Kidney (tissue), 14 donors: ENCODE measurements around the gene REEP1. TPM values are rescaled to one million over a fixed set of nuclear protein-coding genes. Genes with fewer than 3 reads are reported as not detected.
"Not testable (repeated sequence)": the region's sequence is repeated elsewhere in the genome, so short reads cannot be mapped to it uniquely, and the experiment has no call there.

Source experiments
- DNase-seq, 5 donors: peaks; one replicate each; pipeline ENCODE4 v3.0.0-alpha.2; 2013 to 2020
- FAIRE-seq: peaks from 2 replicates; lab custom pipeline; 2012; peaks lifted over from hg19 to GRCh38; lab: Jason Lieb, UNC
- H3K27ac ChIP-seq, 2 donors: one replicate each; pipeline ENCODE4 v1.7.0; 2013; ENCODE audit warnings: low read depth in 2 of 2, low read length in 2 of 2, inconsistent platforms in 1 of 2
- H3K27me3 ChIP-seq: one replicate; pipeline ENCODE4 v1.7.1; 2013; ENCODE audit warnings: low read length, inconsistent platforms; ENCODE audit not compliant: control insufficient read depth, insufficient read depth
- H3K36me3 ChIP-seq, 3 donors: one replicate each; pipeline versions ENCODE4 v1.7.0 to v1.7.1; 2013; ENCODE audit warnings: low read length in 3 of 3, control low read depth in 1 of 3, inconsistent platforms in 1 of 3; ENCODE audit not compliant: insufficient read depth in 3 of 3, control insufficient read depth in 2 of 3
- H3K4me1 ChIP-seq, 3 donors: one replicate each; pipeline versions ENCODE4 v1.7.0 to v1.7.1; 2013; ENCODE audit warnings: low read length in 3 of 3, inconsistent platforms in 1 of 3, low read depth in 1 of 3; ENCODE audit not compliant: control insufficient read depth in 2 of 3, insufficient read depth in 2 of 3
- H3K4me3 ChIP-seq, 3 donors: one replicate each; pipeline versions ENCODE4 v1.7.0 to v1.8.1; 2013; ENCODE audit warnings: low read length in 3 of 3, control low read depth in 1 of 3, inconsistent platforms in 1 of 3
- H3K9ac ChIP-seq, 3 donors: one replicate each; pipeline versions ENCODE4 v1.7.0 to v1.7.1; 2013; ENCODE audit warnings: low read length in 3 of 3, control low read depth in 1 of 3, inconsistent platforms in 1 of 3
- H3K9me3 ChIP-seq, 3 donors: one replicate each; pipeline versions ENCODE4 v1.7.0 to v1.7.1; 2013; ENCODE audit warnings: low read length in 3 of 3, control low read depth in 1 of 3, inconsistent platforms in 1 of 3; ENCODE audit not compliant: control insufficient read depth in 2 of 3, insufficient read depth in 1 of 3
- CTCF ChIP-seq: IDR thresholded peaks from 3 replicates; pipeline ENCODE4 v1.5.1; 2012; ENCODE audit warnings: mild to moderate bottlenecking, moderate library complexity, borderline replicate concordance; ENCODE audit not compliant: insufficient read depth; ENCODE audit errors: extremely low read depth
- intact Hi-C: fragments of 100-400 bp; cut with DNase I; formaldehyde crosslinking; loops from one replicate; pipeline ENCODE4 v1.11.1; 2022
- polyA plus RNA-seq: library from polyadenylated mRNA; stranded (reverse); fragments of 350-450 nt; fragmentation: Illumina TruSeq; extraction: RNeasy Lipid Tissue Mini Kit (QIAGEN cat#74804); gene quantifications from one replicate; pipeline ENCODE4 v1.2.3, GENCODE V29; 2014; ENCODE audit warnings: low read depth, low replicate concordance; ENCODE audit not compliant: insufficient read depth
- total RNA-seq: library from RNA; stranded (reverse); fragmentation: NEBNext Ultra II Directional; extraction: Animal tissue kit (Norgen Biotek cat#: 25700); gene quantifications from one replicate; pipeline ENCODE4 v1.2.1, GENCODE V29; 2021
- donor health status: control.
- donor health status: control.
- donor health status: control.
- donor health status: control.
- donor health status: control.
- donor health status: DM: yes; HTN: yes; CAD: no.
- donor health status: Normal renal cell carcinoma (clear cell type).

REEP1 gene
- total and polyA plus RNA-seq, 2 donors from 2014 or later, result 3.3 to 4.3 TPM

GRCh38 chr2:86202702-86203101 is 134.7 kb downstream of the REEP1 start:
- no peak for DNase-seq
- FAIRE-seq, result no peak
- H3K27me3 ChIP-seq, result no peaks in the 10 kb centered on the region
- intact Hi-C loops, result no loop called here
- peaks cover 3 to 12% (median 7%) of the 10 kb centered on the region in 3 donors for H3K36me3 ChIP-seq
- H3K27ac ChIP-seq, result no peak overlapping the region
- no peak for TF ChIP-seq CTCF
- H3K4me3 ChIP-seq, result no peak overlapping the region
- H3K4me1 ChIP-seq, result no peaks in the 10 kb centered on the region
- no peak overlapping the region for H3K9ac ChIP-seq
- H3K9me3 ChIP-seq, result no peaks in the 10 kb centered on the region

- H3K9ac ChIP-seq, result no peak overlapping the region
- no peaks in the 10 kb centered on the region for H3K9me3 ChIP-seq
- H3K27ac ChIP-seq, result no peak overlapping the region
- intact Hi-C loops, result no loop called here
- DNase-seq, result no peak
- peaks cover 3 to 9% (median 5%) of the 10 kb centered on the region in 3 donors for H3K36me3 ChIP-seq
- no peaks in the 10 kb centered on the region for H3K27me3 ChIP-seq
- H3K4me3 ChIP-seq, result no peak overlapping the region
- H3K4me1 ChIP-seq, result no peaks in the 10 kb centered on the region
- TF ChIP-seq CTCF, result no peak
- FAIRE-seq, result no peak
Observed at GRCh38 chr2:86202336-86202692, 135.1 kb downstream of the REEP1 start.

GRCh38 chr2:86201671-86202335 is 135.6 kb downstream of the REEP1 start:
- Histone ChIP-seq H3K27me3 (no peaks in the 10 kb centered on the region), H3K9me3 (no peaks in the 10 kb centered on the region), H3K36me3 (peaks cover 3 to 6% (median 5%) of the 10 kb centered on the region in 3 donors), H3K4me3 (no peak overlapping the region), H3K9ac (no peak overlapping the region), H3K27ac (no peak overlapping the region), H3K4me1 (no peaks in the 10 kb centered on the region)
- no peak for FAIRE-seq
- no peak for DNase-seq
- no peak for TF ChIP-seq CTCF
- intact Hi-C loops, result no loop called here

- intact Hi-C loops, H3K4me1 ChIP-seq, H3K9me3 ChIP-seq, H3K27me3 ChIP-seq, H3K9ac ChIP-seq, H3K36me3 ChIP-seq, DNase-seq, FAIRE-seq, H3K27ac ChIP-seq: not testable (repeated sequence)
- peak overlapping the region in 2 of 3 donors; percentile 93 to 100 for H3K4me3 ChIP-seq
Observed at GRCh38 chr2:86200564-86200963, 136.9 kb downstream of the REEP1 start.
